ENCODE measurements around the gene AKNA. TPM values are rescaled to one million over a fixed set of nuclear protein-coding genes. Genes with fewer than 3 reads are reported as not detected.

The AKNA gene
- total and polyA plus RNA-seq, 2 of the 8 experiments (the other 6 are each of a cell fraction or from before 2014, with no cell fraction given), result 21.0 to 27.4 TPM

GRCh38 chr9:114361542-114361941 lies 26.2 kb downstream of the AKNA start:
- Histone ChIP-seq H4K8ac (ENCODE audit: extremely low read depth, insufficient read depth, low read length) (no peak overlapping the region), H4K20me1 (replicated peaks in 1 of 2; ENCODE audit: control insufficient read depth in 1 of 2, insufficient read depth in 2 of 2, low read length in 2 of 2) (peaks cover 0 to 5% of the 10 kb centered on the region in 2 experiments), H3K18ac (ENCODE audit: extremely low read depth, low read length) (no peak overlapping the region), H3K4me3 (ENCODE audit: extremely low read depth in 1 of 4, insufficient read depth in 2 of 4, low read depth in 3 of 4, low read length in 4 of 4) (no peak overlapping the region), H3K4ac (replicated peaks; ENCODE audit: insufficient read length, low read depth, low read length) (no peak overlapping the region), H3K79me1 (ENCODE audit: low read depth, low read length) (no peaks in the 10 kb centered on the region), H2BK120ac (replicated peaks; ENCODE audit: low read depth, low read length) (no peak overlapping the region), H3K79me2 (ENCODE audit: control insufficient read depth in 1 of 2, insufficient read depth in 2 of 2, low read length in 2 of 2) (no peaks in the 10 kb centered on the region), H4K5ac (ENCODE audit: insufficient read length, low read depth, low read length) (no peak overlapping the region), H3K9me3 (ENCODE audit: insufficient read depth in 2 of 2, low read depth in 1 of 2, low read length in 1 of 2) (no peaks in the 10 kb centered on the region), H3K56ac (replicated peaks; ENCODE audit: insufficient read length, low read depth, low read length) (no peak overlapping the region), H4K91ac (replicated peaks; ENCODE audit: insufficient read length, low read length) (no peak overlapping the region), H3K27me3 (replicated peaks in 1 of 4; ENCODE audit: control insufficient read depth in 3 of 4, extremely low read depth in 1 of 4, insufficient read depth in 3 of 4, low read length in 3 of 4) (no peaks in the 10 kb centered on the region), H3K9ac (replicated peaks in 1 of 4; ENCODE audit: extremely low read depth in 1 of 4, low read depth in 3 of 4, low read length in 3 of 4) (no peak overlapping the region), H2BK12ac (ENCODE audit: low read depth, low read length) (no peak overlapping the region), H3K23ac (ENCODE audit: insufficient read length) (no peak overlapping the region), H3K4me1 (replicated peaks in 1 of 4; ENCODE audit: control insufficient read depth in 3 of 4, insufficient read depth in 4 of 4, low read length in 3 of 4) (no peaks in the 10 kb centered on the region), H2BK15ac (ENCODE audit: low read length) (no peak overlapping the region), H2BK5ac (ENCODE audit: low read depth, low read length) (no peak overlapping the region), H2BK20ac (ENCODE audit: low read length) (no peak overlapping the region), H2AK5ac (ENCODE audit: low read depth, low read length) (no peak overlapping the region), H3K23me2 (ENCODE audit: low read depth, low read length) (no peaks in the 10 kb centered on the region), H2AFZ (ENCODE audit: low read length) (no peak overlapping the region), H3K4me2 (ENCODE audit: insufficient read depth in 1 of 2, low read depth in 2 of 2, low read length in 2 of 2) (no peak overlapping the region), H3K27ac (ENCODE audit: low read depth, low read length) (no peak overlapping the region), H3K14ac (ENCODE audit: insufficient read length) (no peak overlapping the region), H3K36me3 (ENCODE audit: control insufficient read depth in 2 of 4, insufficient read depth in 4 of 4, low read length in 3 of 4) (peaks cover 16 to 63% (median 47%) of the 10 kb centered on the region in 4 experiments)
- FAIRE-seq (no peak), DNase-seq (ENCODE audit: low read depth in 1 of 2, low spot score in 2 of 2) (no peak)
- POLR2A ChIA-PET (ENCODE audit: partially characterized antibody), result no interaction called here
- CTCF ChIA-PET (ENCODE audit: partially characterized antibody), result no interaction called here
- WGBS, 2 experiments (ENCODE audit: extremely low coverage in 1 of 2, insufficient coverage in 1 of 2, insufficient read length in 1 of 2, insufficient replicate concordance in 2 of 2, low coverage in 1 of 2, low lambda C conversion rate in 2 of 2, missing lambda C conversion rate in 1 of 2), result 92% methylated on average over 7 of the region's 7 CpGs; no CpG with 5 or more reads in 1 of the 2 experiments
- TF ChIP-seq EZH2 (IDR thresholded peaks at IDR 0.05; ENCODE audit: low read depth, low read length, severe bottlenecking) (no peak), RNF2 (IDR thresholded peaks at IDR 0.05; ENCODE audit: borderline replicate concordance, low read depth, low read length, missing control alignments, poor library complexity, severe bottlenecking) (no peak), SIRT6 (IDR thresholded peaks at IDR 0.05; ENCODE audit: low read length) (no peak), NANOG (IDR thresholded peaks at IDR 0.05; ENCODE audit: insufficient read depth, low read depth, low read length, poor library complexity, severe bottlenecking) (no peak), SAP30 (IDR thresholded peaks at IDR 0.05; ENCODE audit: insufficient read depth, insufficient replicate concordance, low read length) (no peak), KDM4A (IDR thresholded peaks at IDR 0.05; ENCODE audit: low read depth, low read length, severe bottlenecking) (no peak), JUND (IDR thresholded peaks at IDR 0.05; ENCODE audit: low read length) (no peak), RFX5 (IDR thresholded peaks at IDR 0.05; ENCODE audit: borderline replicate concordance, low read depth, low read length) (no peak), GABPA (IDR thresholded peaks at IDR 0.05; ENCODE audit: borderline replicate concordance, insufficient read depth, low read length) (no peak), BACH1 (IDR thresholded peaks at IDR 0.05; ENCODE audit: low read length) (no peak), HDAC6 (IDR thresholded peaks at IDR 0.05; ENCODE audit: low read depth, low read length) (no peak), ATF2 (IDR thresholded peaks at IDR 0.05; ENCODE audit: low read length) (no peak)
